ENCODE results near the gene CIROP. TPM values are rescaled to one million over a fixed set of nuclear protein-coding genes. Genes with fewer than 3 reads are reported as not detected.

CIROP gene
- total RNA-seq, 1 experiment from 2014 or later, result not detected

GRCh38 chr14:23122086-23122485 lies 17.3 kb upstream of the CIROP start:
- no peak overlapping the region for H3K9ac ChIP-seq (ENCODE audit: extremely low read depth, insufficient read length, low read length)
- H2BK15ac ChIP-seq (ENCODE audit: low read depth, low read length), result no peak overlapping the region
- no peaks in the 10 kb centered on the region for H3K9me3 ChIP-seq (ENCODE audit: control insufficient read depth, low read depth, low read length)
- no CpG with 5 or more reads among the region's 6 CpGs for WGBS (ENCODE audit: extremely low coverage, insufficient read length, low lambda C conversion rate)
- H3K4me2 ChIP-seq (ENCODE audit: insufficient read depth, insufficient read length, low read length), result no peak overlapping the region
- no peaks in the 10 kb centered on the region for H3K27me3 ChIP-seq (ENCODE audit: insufficient read depth, low read length)
- H3K23me2 ChIP-seq (ENCODE audit: insufficient read length, low read depth, low read length, poor library complexity, severe bottlenecking), result no peaks in the 10 kb centered on the region
- no peaks in the 10 kb centered on the region for H4K20me1 ChIP-seq (ENCODE audit: control insufficient read depth, insufficient read depth, insufficient read length)
- H3K79me2 ChIP-seq (ENCODE audit: insufficient read depth, low read length), result no peaks in the 10 kb centered on the region
- Mint-ChIP-seq H3K9me3 (no peaks in the 10 kb centered on the region), H3K27me3 (ENCODE audit: low read depth) (peaks cover 3% of the 10 kb centered on the region), H3K27ac (peak overlapping the region in 1 of 3 experiments; percentile 30; a peak in 1 of 7 replicates), H3K4me3 (no peak overlapping the region), H3K36me3 (ENCODE audit: insufficient read depth in 1 of 3, low read depth in 3 of 3) (peaks cover 2 to 5% (median 4%) of the 10 kb centered on the region in 3 experiments; a peak in 5 of 7 replicates), H3K4me1 (peaks cover 55 to 63% of the 10 kb centered on the region in 2 experiments)
- H4K8ac ChIP-seq (replicated peaks; ENCODE audit: insufficient read length, low read depth, low read length), result no peak overlapping the region
- H2BK20ac ChIP-seq (ENCODE audit: low read depth, low read length, poor library complexity, severe bottlenecking), result no peak overlapping the region
- no peak overlapping the region for H2BK120ac ChIP-seq (ENCODE audit: low read depth, low read length, poor library complexity, severe bottlenecking)
- H2BK5ac ChIP-seq (ENCODE audit: insufficient read length, low read length), result no peak overlapping the region
- no peak overlapping the region for H4K91ac ChIP-seq (ENCODE audit: insufficient read length, low read depth, low read length)
- H3K4ac ChIP-seq (ENCODE audit: low read depth, low read length), result no peak overlapping the region
- no peak overlapping the region for H2AFZ ChIP-seq (ENCODE audit: low read length)
- no peak overlapping the region for H3T11ph ChIP-seq (ENCODE audit: low read length)
- H3K23ac ChIP-seq (ENCODE audit: insufficient read length, low read depth, low read length), result no peak overlapping the region
- H3K56ac ChIP-seq (ENCODE audit: insufficient read length, low read depth, low read length), result no peak overlapping the region
- no peak for TF ChIP-seq CTCF (conservative IDR thresholded peaks at IDR 0.05)
- H3K4me1 ChIP-seq (ENCODE audit: insufficient read depth, low read length), result peaks cover 11% of the 10 kb centered on the region
- no peak overlapping the region for H4K5ac ChIP-seq (ENCODE audit: insufficient read length, low read depth, low read length)
- DNase-seq, result no peak
- no peak overlapping the region for H3K18ac ChIP-seq (ENCODE audit: insufficient read length, low read depth, low read length)
- no peak overlapping the region for H3K14ac ChIP-seq (ENCODE audit: insufficient read depth, low read length)
- no peak overlapping the region for H3K27ac ChIP-seq (ENCODE audit: insufficient read length, low read depth, low read length)
- H2AK5ac ChIP-seq (ENCODE audit: insufficient read length, low read length), result no peak overlapping the region
- H2BK12ac ChIP-seq (ENCODE audit: insufficient read length, low read depth, low read length), result no peak overlapping the region
- H3K79me1 ChIP-seq (ENCODE audit: insufficient read depth, low read depth, low read length, poor library complexity, severe bottlenecking), result no peaks in the 10 kb centered on the region

Data from H9 (cell line).